Measurements from ENCODE around the gene FAM72D.
"Not testable (repeated sequence)": the region's sequence is repeated elsewhere in the genome, so short reads cannot be mapped to it uniquely, and the experiment has no call there.

FAM72D gene

DNA sequence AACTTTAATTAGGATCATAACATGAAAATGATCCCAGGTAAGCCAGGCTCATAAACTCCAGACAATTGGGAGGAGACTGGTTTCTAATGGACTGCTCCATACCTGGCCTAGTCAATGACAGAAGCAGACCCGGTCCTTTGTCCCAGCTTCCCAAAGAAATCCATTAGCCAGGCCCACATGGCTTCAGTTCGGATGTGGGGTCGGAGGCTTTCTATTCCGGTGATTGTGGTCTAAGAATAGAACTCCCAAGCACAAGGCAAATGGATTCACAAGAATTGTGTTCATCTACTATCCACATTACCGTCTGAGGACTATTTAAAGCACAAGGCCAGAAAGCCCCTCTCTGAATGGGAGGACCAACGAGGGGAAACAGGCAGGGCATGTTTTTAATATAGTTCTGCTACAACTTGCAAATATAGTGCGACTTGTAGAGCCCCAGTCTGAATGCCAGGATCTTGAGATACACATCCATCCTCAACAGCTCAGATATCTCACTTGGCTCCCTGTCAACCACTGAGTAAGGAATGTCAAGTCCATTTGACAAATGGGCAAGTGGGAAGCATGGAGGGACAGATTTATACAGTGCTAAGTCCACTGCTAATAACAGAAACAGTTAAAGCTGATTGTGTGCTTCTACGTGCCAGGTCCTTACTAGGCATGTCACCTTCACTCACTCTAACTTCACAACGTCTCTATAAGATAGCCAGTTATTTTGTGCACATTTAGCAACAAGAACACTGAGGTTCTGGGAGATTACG is 43.6 kb upstream of the FAM72D start:
- WGBS, 2 donors (ENCODE audit: extremely low coverage in 2 of 2, insufficient read length in 2 of 2, insufficient replicate concordance in 1 of 2) = no CpG with 5 or more reads among the region's 10 CpGs
- H3K27ac ChIP-seq (replicated peaks; ENCODE audit: low read length); H2BK12ac ChIP-seq (ENCODE audit: low read length); DNase-seq (ENCODE audit: low spot score); H3K27me3 ChIP-seq (ENCODE audit: control insufficient read depth in 3 of 3, insufficient read depth in 3 of 3, low read depth in 1 of 3, low read length in 3 of 3); H4K91ac ChIP-seq (ENCODE audit: low read depth, low read length, poor library complexity); H2BK5ac ChIP-seq (ENCODE audit: low read length); H3K4me3 ChIP-seq (ENCODE audit: low read length in 2 of 2); H2BK15ac ChIP-seq (ENCODE audit: low read length); H3K9me3 ChIP-seq (replicated peaks in 1 of 2; ENCODE audit: control insufficient read depth in 2 of 2, insufficient read depth in 1 of 2, low read depth in 1 of 2, low read length in 2 of 2); H3K18ac ChIP-seq (ENCODE audit: low read length); H2AK5ac ChIP-seq (ENCODE audit: low read depth, low read length); H2BK120ac ChIP-seq (ENCODE audit: low read depth, low read length); H3K4me1 ChIP-seq (ENCODE audit: control insufficient read depth in 2 of 2, insufficient read depth in 1 of 2, low read depth in 1 of 2, low read length in 2 of 2); H3K79me1 ChIP-seq (ENCODE audit: low read depth, low read length); H4K8ac ChIP-seq (ENCODE audit: low read depth, low read length); H2AFZ ChIP-seq (ENCODE audit: low read length); H3K9ac ChIP-seq (ENCODE audit: low read depth, low read length, poor library complexity); H3K14ac ChIP-seq (ENCODE audit: low read length); H3K23ac ChIP-seq (ENCODE audit: low read depth, low read length, poor library complexity); H3K36me3 ChIP-seq (replicated peaks in 1 of 2; ENCODE audit: control insufficient read depth in 2 of 2, insufficient read depth in 2 of 2, low read length in 2 of 2); H3K4ac ChIP-seq (ENCODE audit: low read length); H3K4me2 ChIP-seq (ENCODE audit: insufficient read depth, low read length, poor library complexity, severe bottlenecking): not testable (repeated sequence)

DNA sequence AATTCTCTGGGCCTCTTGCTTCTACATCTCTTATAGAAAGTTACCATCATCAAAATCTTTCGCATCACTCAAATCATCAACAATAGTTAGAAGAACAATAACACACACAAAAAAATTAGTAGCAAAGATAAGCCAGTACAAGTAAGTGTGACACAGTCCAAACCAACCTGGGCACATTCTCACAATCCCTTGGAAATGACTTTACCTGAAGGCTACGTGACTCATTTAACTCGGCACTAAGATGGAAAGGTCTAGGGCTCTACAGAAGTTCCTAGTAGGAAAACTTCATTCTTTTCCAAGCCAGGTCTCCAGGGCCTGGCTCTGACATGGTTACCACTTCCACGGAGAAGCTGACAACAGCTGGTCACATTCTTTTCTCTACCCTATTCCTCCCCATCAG is 42.3 kb upstream of the FAM72D start:
- H3K9ac ChIP-seq (ENCODE audit: low read depth, low read length, poor library complexity); H2BK120ac ChIP-seq (ENCODE audit: low read depth, low read length); H2BK15ac ChIP-seq (ENCODE audit: low read length); H3K4me2 ChIP-seq (ENCODE audit: insufficient read depth, low read length, poor library complexity, severe bottlenecking); H3K18ac ChIP-seq (ENCODE audit: low read length); H2BK5ac ChIP-seq (ENCODE audit: low read length); DNase-seq (ENCODE audit: low spot score); H3K4me1 ChIP-seq (ENCODE audit: control insufficient read depth in 2 of 2, insufficient read depth in 1 of 2, low read depth in 1 of 2, low read length in 2 of 2); H3K36me3 ChIP-seq (replicated peaks in 1 of 2; ENCODE audit: control insufficient read depth in 2 of 2, insufficient read depth in 2 of 2, low read length in 2 of 2); H2BK12ac ChIP-seq (ENCODE audit: low read length); H2AFZ ChIP-seq (ENCODE audit: low read length); H3K79me1 ChIP-seq (ENCODE audit: low read depth, low read length); H2AK5ac ChIP-seq (ENCODE audit: low read depth, low read length); H3K23ac ChIP-seq (ENCODE audit: low read depth, low read length, poor library complexity); H4K91ac ChIP-seq (ENCODE audit: low read depth, low read length, poor library complexity); H3K9me3 ChIP-seq (replicated peaks in 1 of 2; ENCODE audit: control insufficient read depth in 2 of 2, insufficient read depth in 1 of 2, low read depth in 1 of 2, low read length in 2 of 2); H3K14ac ChIP-seq (ENCODE audit: low read length); H4K8ac ChIP-seq (ENCODE audit: low read depth, low read length); H3K4ac ChIP-seq (ENCODE audit: low read length); H3K27me3 ChIP-seq (ENCODE audit: control insufficient read depth in 3 of 3, insufficient read depth in 3 of 3, low read depth in 1 of 3, low read length in 3 of 3); H3K27ac ChIP-seq (replicated peaks; ENCODE audit: low read length); H3K4me3 ChIP-seq (ENCODE audit: low read length in 2 of 2): not testable (repeated sequence)
- no CpG with 5 or more reads among the region's 4 CpGs for WGBS, 2 donors (ENCODE audit: extremely low coverage in 2 of 2, insufficient read length in 2 of 2, insufficient replicate concordance in 1 of 2)

DNA sequence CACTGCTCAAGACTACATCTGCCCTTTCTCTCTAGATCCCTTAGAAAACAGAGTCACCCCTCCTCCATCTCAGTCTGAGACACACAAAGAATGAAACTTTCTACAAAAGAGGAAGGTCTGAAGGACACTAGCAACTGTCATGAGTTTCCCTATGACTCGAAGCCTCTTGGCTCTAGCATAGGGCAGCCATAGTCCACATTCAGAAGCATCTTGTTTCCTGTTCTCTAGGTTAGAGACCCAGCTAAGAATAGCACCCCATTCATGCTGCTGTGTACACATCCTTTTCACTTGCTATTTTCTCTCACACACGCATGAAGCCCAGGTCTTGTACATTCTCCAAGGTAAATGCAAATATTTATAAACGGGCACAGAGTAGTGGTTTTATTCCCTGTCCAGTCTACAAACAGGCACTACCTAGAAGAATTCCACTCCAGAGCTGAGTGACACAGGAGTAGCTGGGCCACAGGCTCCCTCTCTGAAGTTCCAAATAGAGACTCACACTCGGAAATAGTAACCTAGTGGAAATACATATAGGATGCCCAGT is 40.5 kb upstream of the FAM72D start:
- H3K27ac ChIP-seq (replicated peaks; ENCODE audit: low read length); H3K4me2 ChIP-seq (ENCODE audit: insufficient read depth, low read length, poor library complexity, severe bottlenecking); H3K4me1 ChIP-seq (ENCODE audit: control insufficient read depth in 2 of 2, insufficient read depth in 1 of 2, low read depth in 1 of 2, low read length in 2 of 2); H4K8ac ChIP-seq (ENCODE audit: low read depth, low read length); H4K91ac ChIP-seq (ENCODE audit: low read depth, low read length, poor library complexity); H3K4ac ChIP-seq (ENCODE audit: low read length); H3K4me3 ChIP-seq (ENCODE audit: low read length in 2 of 2); H3K79me1 ChIP-seq (ENCODE audit: low read depth, low read length); H3K23ac ChIP-seq (ENCODE audit: low read depth, low read length, poor library complexity); H2BK120ac ChIP-seq (ENCODE audit: low read depth, low read length); H2AFZ ChIP-seq (ENCODE audit: low read length); DNase-seq (ENCODE audit: low spot score); H3K14ac ChIP-seq (ENCODE audit: low read length); H3K9me3 ChIP-seq (replicated peaks in 1 of 2; ENCODE audit: control insufficient read depth in 2 of 2, insufficient read depth in 1 of 2, low read depth in 1 of 2, low read length in 2 of 2); H2AK5ac ChIP-seq (ENCODE audit: low read depth, low read length); H3K27me3 ChIP-seq (ENCODE audit: control insufficient read depth in 3 of 3, insufficient read depth in 3 of 3, low read depth in 1 of 3, low read length in 3 of 3); H2BK5ac ChIP-seq (ENCODE audit: low read length); H3K9ac ChIP-seq (ENCODE audit: low read depth, low read length, poor library complexity); H3K18ac ChIP-seq (ENCODE audit: low read length); H2BK15ac ChIP-seq (ENCODE audit: low read length); H2BK12ac ChIP-seq (ENCODE audit: low read length); H3K36me3 ChIP-seq (replicated peaks in 1 of 2; ENCODE audit: control insufficient read depth in 2 of 2, insufficient read depth in 2 of 2, low read length in 2 of 2): not testable (repeated sequence)
- no CpG with 5 or more reads among the region's 4 CpGs for WGBS, 2 donors (ENCODE audit: extremely low coverage in 2 of 2, insufficient read length in 2 of 2, insufficient replicate concordance in 1 of 2)

DNA sequence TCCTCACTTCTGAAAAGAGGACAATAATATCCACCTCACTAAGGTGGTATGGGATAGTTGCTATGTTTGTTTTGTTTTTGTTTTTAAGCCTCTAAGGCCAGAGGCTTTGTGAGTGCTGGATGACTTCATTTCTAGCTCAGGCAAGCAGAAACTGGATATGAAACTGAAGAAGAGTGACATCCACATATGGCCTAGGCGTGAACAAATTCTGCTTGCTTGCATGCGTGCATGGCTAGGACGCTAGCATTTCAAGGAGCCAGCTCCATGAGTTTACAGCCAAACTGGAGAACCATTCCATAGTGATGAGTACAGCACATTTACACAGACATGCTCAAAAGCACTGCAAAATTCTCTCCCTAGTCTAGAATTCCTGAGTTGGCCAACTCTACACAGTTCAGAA is 37.6 kb upstream of the FAM72D start:
- H3K36me3 ChIP-seq (replicated peaks in 1 of 2; ENCODE audit: control insufficient read depth in 2 of 2, insufficient read depth in 2 of 2, low read length in 2 of 2); H2BK12ac ChIP-seq (ENCODE audit: low read length); DNase-seq (ENCODE audit: low spot score); H2AK5ac ChIP-seq (ENCODE audit: low read depth, low read length); H3K23ac ChIP-seq (ENCODE audit: low read depth, low read length, poor library complexity); H3K9ac ChIP-seq (ENCODE audit: low read depth, low read length, poor library complexity); H3K4ac ChIP-seq (ENCODE audit: low read length); H2BK15ac ChIP-seq (ENCODE audit: low read length); H4K8ac ChIP-seq (ENCODE audit: low read depth, low read length); H3K27ac ChIP-seq (replicated peaks; ENCODE audit: low read length); H2BK120ac ChIP-seq (ENCODE audit: low read depth, low read length); H3K9me3 ChIP-seq (replicated peaks in 1 of 2; ENCODE audit: control insufficient read depth in 2 of 2, insufficient read depth in 1 of 2, low read depth in 1 of 2, low read length in 2 of 2); H2BK5ac ChIP-seq (ENCODE audit: low read length); H3K4me3 ChIP-seq (ENCODE audit: low read length in 2 of 2); H4K91ac ChIP-seq (ENCODE audit: low read depth, low read length, poor library complexity); H3K79me1 ChIP-seq (ENCODE audit: low read depth, low read length); H3K4me2 ChIP-seq (ENCODE audit: insufficient read depth, low read length, poor library complexity, severe bottlenecking); H3K4me1 ChIP-seq (ENCODE audit: control insufficient read depth in 2 of 2, insufficient read depth in 1 of 2, low read depth in 1 of 2, low read length in 2 of 2); H3K27me3 ChIP-seq (ENCODE audit: control insufficient read depth in 3 of 3, insufficient read depth in 3 of 3, low read depth in 1 of 3, low read length in 3 of 3); H2AFZ ChIP-seq (ENCODE audit: low read length); H3K18ac ChIP-seq (ENCODE audit: low read length); H3K14ac ChIP-seq (ENCODE audit: low read length): not testable (repeated sequence)
- no CpG with 5 or more reads among the region's 3 CpGs for WGBS, 2 donors (ENCODE audit: extremely low coverage in 2 of 2, insufficient read length in 2 of 2, insufficient replicate concordance in 1 of 2)

Measured in neuronal stem cell (in vitro differentiated cells).